GM19238 (cell line): Measurements from ENCODE around the gene OTULIN.

Experiments
- DNase-seq: peaks from one replicate; pipeline ENCODE4 v3.0.0; 2011; ENCODE audit warnings: low spot score; ENCODE audit not compliant: insufficient read length

OTULIN gene

DNA sequence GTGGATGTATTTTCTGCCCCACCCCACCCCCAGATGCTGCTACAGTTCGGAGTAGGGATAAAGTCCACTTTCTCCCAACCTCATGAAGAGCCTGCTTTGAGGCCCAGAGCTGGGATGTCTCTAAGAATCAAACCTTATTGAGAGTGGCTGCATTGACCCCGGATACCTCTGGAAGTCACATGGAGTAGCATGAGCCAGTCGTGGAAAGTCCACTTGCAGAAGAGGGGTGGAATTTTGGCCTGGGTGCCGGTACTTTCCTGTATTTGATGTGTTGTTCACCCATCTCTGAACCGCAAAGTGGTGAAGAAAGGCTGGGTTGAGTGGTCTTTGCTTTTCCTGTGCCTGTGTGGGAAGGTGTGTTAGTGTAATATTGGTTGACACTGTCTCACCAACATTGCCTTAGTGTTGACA lies 3.7 kb downstream of the OTULIN start:
- no peak for DNase-seq

- no peak for DNase-seq
Measured at GRCh38 chr5:14669415-14669814, 4.9 kb downstream of the OTULIN start.

DNA sequence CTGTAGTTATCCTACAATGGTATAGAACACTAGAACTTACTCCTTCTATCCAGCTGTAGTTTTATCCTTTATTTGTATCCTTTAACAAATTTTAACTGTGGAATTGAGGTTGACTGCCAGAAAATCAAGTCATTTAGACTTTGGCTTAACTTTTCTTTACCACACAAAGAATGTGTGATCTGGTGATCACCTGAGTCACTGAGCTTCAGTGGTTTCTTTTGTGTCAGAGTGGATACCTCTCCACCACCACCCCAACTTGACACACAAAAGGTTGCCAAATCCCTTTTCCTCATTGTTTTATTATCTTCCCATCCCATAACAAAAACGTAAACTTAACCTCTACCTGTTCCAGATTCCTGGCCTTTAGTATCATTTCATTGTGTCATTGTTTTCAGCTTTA lies 5.5 kb downstream of the OTULIN start:
- DNase-seq, result no peak

DNA sequence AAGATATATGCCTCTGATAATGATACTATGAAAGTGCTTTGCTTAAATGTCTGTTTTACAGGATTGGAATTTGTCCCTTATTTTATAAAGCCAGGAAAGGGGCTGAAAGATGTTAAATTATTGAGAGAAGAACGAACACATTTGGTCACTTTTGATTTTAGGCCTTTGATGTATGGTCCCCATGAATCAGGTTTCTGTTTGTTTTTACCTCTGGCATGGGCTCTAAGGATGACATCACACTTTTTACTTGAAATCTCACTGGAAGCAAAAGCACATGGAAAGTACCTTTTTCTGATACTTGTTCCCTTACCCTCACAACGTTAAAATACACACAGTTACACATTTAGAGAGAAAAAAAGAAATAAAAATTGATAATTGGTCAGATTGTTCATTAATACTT lies 6.9 kb downstream of the OTULIN start:
- DNase-seq, result no peak

- DNase-seq, result no peak
Measured at GRCh38 chr5:14672082-14672481, 7.6 kb downstream of the OTULIN start.

DNA sequence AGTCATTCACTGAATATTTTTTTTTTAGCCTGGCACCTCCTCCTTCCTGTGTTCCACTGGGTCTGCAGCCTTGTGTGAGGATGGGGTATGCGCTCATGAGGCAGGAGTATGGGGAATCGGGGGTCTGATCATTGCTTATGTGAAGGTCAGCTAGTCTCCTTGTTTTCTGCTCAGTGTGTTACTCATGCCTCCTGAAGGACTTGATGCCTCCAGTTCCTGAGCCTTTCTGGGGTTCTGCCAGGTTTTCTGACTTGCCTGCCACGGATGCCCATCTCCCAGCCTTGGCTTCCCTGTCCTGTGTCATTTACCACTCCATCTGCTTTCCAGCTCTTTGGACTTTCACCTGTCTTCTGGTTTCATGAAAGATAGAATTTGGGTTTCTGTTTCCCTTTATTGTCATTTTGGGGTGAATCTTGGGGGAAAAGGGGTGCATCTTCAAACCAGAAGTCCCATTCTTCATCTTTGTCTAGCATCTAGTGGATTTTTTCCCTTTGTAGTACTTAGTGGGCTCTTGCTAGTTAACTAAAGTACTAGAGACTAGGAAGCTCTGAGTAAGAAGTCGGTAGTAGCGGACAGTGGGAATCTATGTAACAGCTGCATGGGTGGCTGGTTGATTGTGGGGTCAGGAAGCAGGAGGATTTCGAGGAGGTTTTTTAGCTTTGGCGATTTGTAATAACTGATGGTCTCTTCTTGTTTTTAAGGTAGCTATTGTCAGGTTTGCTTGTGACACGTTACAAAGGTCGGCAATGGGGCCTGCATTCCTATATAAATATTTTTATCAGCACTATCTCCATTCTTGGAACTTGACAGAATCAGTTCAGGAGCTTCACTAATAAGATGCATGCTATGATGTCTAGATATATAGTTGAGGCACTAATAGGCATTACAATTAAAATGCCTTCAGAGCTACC lies 8.2 kb downstream of the OTULIN start:
- DNase-seq, result no peak

GRCh38 chr5:14673443-14673842 lies 8.9 kb downstream of the OTULIN start:
- no peak for DNase-seq

GRCh38 chr5:14674983-14675854 lies 10.7 kb downstream of the OTULIN start:
- DNase-seq, result no peak

DNA sequence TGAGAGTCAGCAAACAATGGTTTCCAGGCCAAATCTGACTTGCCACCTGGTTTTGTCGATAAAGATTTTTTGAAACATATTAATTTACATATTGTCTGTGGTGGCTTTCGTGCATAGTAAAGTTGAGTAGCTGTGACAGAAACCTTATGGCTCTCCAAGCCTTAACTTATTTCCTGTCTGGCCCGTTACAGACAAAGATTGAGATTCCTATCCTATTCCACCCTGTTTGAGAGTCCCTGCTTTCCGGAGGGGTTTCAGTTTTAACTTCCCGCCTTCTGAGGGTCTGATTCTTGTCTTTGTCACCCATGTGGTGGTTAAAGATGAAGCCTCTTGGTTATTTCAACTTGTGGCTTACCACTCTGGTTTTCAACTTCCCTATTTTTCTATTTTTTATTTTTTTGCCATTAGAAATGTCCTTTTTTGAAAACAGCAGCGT lies 11.4 kb downstream of the OTULIN start:
- DNase-seq, result no peak

DNA sequence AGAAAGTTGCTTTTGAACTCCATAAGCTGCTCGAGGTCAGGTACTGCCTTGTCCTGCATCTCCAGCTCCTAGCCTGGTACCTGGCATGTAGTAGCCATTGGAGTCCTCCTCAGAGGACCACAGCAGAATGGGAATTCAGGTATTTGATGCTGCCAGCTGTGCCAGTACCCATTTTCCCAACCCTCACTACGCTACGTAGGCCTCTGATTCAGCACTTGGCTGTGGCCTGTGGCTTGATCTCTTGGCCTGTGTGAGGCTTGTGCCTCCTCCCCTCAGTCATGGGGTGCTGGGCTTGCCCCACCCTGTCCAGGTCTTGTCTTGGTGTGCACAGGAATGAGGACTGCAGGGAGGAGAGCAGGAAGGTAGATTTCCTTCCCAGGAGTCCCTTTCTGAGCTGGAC lies 11.8 kb downstream of the OTULIN start:
- DNase-seq, result no peak

GRCh38 chr5:14678773-14679334 lies 14.3 kb downstream of the OTULIN start:
- DNase-seq, result no peak

GRCh38 chr5:14679595-14679994 lies 15.1 kb downstream of the OTULIN start:
- no peak for DNase-seq

DNA sequence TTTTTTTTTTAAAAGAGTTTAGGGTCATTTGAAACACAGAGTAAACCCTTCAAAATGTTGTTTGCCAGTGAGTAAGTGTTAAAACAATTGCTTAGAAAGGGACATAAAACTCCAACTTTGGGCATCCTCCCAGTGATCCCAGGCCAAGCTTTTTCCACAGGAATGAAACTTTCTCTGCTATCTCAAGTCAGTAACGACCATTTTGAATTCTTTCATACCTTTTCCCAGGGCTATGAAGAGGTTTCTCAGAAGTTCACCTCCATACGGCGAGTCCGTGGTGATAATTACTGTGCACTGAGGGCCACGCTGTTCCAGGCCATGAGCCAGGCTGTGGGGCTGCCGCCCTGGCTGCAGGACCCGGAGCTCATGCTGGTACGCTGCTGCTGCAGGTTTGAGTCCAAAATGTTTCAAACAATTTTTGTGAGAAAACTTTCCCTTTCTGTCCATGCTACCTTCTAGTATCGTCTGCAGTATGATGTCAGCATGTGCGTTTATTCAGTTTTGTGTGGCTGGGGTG lies 16.8 kb downstream of the OTULIN start:
- no peak for DNase-seq

DNA sequence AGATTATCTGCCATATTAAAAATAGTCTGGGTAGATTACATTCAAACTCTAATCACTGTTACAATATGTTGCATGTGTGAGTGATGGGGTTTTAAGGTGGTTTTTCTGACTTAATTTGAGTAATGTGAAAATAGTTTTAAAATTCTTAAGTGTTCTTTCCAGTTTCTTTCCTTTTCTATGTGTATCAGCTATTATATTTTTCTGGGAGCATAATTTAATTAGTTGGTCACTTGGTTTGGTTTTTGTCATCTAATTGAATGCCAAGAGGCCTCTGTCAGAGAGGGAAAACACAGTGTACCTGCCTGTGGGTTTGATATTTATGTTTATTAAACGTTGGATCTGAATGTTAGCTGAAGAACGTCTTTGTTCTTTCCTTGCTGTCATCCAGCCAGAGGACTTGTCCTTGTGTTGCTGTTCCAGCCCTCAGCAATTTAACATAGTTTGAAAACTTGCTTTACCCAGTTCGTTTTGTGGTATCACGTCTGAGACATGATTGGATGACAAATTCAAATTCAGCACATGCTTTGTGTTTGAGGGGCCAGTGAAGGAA lies 19.5 kb downstream of the OTULIN start:
- DNase-seq, result no peak

DNA sequence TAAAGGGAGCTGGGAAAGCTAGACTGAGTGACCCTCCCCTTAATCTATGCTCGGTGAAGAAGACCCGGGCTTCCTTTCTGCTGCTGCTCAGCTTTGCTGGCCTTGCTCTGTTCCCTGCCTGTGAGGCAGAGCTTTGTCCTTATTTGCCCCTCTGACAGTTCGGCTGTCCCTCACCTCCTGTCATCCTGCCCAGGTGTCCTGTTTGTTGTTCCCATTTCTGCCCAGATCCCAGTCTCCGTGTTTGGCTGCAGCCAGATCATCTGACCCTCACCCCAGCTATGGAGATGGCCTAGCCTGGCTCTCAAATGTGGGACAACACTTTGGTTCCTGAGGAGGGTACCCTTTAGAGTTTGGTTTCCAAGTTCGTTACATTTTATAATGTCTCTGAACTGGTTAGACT lies 20.2 kb downstream of the OTULIN start:
- no peak for DNase-seq

DNA sequence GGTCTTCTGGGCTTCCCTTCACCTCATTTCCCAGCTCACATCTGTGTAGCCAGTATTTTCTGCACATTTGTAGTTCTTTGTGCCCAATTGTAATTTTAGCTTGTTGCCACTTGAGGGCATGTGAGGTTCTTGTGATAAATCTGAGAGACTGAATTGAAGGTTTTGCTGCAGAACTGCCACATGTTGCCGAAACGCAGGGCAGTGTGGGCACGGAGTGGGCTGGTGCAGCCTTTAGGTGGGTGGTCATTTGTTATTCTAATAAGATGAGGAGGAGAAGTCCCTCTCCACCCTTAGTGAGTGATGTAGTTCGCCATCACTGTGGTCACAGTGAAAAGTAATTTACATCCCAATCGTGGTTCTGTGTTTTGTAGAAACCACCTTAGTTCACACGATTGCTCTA lies 21.2 kb downstream of the OTULIN start:
- DNase-seq, result no peak

- no peak for DNase-seq
Measured at GRCh38 chr5:14686517-14686916, 22.0 kb downstream of the OTULIN start.

DNA sequence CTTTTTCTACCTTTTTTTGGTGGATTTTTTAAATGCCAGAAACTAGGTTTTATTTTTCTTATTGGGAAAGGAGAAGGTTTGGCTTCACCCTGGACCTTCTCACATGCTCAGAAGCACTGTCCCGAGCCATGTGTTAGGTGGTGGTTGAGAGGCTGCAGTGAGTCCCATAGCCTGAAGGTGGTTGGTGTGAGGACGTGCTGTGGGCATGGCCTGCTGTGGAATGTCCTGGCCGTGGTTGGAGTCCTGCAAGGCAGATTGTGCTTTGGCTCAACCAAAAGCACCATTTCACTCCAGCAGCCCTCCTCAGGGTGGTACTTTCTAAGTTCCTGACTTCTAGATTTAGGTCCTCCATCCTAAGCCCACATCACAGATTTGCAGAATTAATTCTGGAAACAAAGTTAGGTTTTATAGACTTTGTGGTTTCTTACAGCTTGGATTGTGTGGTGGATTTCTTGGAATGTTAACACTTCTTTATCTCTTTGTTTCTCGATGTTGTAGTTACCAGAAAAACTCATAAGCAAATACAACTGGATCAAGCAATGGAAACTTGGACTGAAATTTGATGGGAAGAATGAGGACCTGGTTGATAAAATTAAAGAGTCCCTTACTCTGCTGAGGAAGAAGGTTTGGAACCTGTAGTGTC lies 22.6 kb downstream of the OTULIN start:
- DNase-seq, result no peak

GRCh38 chr5:14693070-14693469 lies 28.6 kb downstream of the OTULIN start:
- DNase-seq, result no peak

DNA sequence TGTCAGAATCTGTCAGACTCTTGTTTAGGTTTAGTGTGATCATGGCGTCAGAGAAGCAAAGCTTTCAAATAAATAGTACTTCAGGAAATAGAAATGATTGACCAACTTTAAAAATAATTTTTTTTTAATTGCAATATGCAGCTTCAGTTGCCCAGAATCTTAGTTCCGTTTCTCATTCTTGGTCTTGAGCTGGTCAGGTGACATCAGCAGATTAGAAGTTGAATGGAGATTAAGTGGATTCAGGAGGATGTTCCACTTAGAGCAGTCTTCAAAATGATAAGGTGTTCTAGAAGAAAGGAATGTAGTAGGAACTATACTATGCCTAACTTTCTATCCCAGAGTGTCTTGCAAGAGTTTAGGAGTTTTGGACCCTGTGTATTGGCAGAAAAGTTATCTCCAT lies 30.6 kb downstream of the OTULIN start:
- no peak for DNase-seq

GRCh38 chr5:14696057-14696456 lies 31.5 kb downstream of the OTULIN start:
- DNase-seq, result no peak
